HG03432 (cell line): ENCODE results near the gene CASS4.
"Not testable (repeated sequence)": the region's sequence is repeated elsewhere in the genome, so short reads cannot be mapped to it uniquely, and the experiment has no call there.

Experiments used
- ATAC-seq: cut with Tn5 transposase; IDR thresholded peaks from one replicate; pipeline ENCODE4 v1.9.1; 2021; ENCODE audit warnings: mild to moderate bottlenecking, moderate library complexity; ENCODE audit not compliant: unreplicated experiment

The CASS4 gene

DNA sequence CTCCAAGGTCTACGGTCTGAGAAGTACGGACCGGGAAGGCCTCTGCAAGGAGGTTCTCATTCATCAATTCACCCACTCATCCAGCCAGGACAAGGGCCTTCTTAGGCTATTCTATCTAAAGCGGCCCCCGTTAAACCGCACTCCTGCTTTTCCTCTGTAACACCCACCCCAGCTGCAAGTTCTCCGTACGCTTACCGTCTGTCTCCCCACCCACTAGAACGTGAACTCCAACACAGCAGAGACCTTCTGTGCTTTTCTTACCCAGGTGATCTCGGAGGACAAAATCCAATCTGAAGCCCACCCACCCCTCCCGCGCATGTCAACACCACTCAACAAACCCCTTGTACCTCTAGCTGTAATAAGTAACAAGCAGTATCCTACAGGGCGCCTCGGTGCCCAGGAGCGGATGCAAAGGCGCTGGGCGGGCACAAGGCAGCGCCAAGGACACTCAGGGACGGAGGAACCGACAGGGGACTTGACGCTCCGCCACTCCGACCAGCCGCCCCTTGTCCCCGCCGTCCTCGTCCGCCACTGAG is 20.4 kb upstream of the CASS4 start:
- peak; percentile 46 for ATAC-seq

DNA sequence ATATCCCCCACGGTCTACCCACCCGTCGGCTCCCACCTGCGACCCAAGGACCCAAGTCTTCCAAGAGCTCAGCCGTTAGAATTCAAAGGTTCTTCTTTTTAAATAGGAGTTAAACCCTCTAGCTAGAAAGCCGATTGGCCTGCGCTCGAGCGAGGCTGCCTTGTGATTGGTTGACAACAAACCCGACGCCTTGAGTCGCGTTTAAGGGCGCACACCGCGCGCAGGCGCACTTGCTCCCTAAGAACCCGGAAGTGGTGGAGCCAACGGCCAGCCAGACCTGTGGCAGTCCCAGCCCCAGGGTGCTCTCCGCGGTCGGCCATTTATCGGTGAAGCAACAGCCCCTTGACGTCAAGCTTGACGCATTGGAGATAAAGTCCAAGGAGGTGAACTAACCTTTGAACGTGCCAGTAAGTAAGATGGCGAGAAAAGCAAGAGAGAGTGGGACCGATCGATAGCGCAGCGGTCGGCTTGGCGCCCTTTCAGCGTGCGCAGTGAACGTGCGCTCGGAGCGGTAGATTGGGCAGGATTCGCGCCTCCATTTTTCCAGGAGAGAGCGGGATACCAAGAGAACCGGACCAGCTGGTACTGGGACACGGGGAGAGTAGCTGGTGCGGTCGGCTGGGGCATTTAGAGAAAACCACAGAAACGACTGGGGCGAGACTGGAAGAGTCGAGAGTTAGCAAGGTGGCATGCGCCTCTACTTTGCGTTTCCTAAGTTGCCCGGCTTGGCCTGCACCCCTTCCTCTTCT is 19.8 kb upstream of the CASS4 start, which contains the start of the genes AURKA and CSTF1:
TSS of gene AURKA (minus strand) at position 84 of the 749 bp plus-strand sequence. CDS start 4,018 bp downstream, outside the sequence.
TSS of gene CSTF1 (plus strand) at position 514 of the 749 bp plus-strand sequence. CDS start 2,908 bp downstream, outside the sequence.
- peak; percentile 91 for ATAC-seq

DNA sequence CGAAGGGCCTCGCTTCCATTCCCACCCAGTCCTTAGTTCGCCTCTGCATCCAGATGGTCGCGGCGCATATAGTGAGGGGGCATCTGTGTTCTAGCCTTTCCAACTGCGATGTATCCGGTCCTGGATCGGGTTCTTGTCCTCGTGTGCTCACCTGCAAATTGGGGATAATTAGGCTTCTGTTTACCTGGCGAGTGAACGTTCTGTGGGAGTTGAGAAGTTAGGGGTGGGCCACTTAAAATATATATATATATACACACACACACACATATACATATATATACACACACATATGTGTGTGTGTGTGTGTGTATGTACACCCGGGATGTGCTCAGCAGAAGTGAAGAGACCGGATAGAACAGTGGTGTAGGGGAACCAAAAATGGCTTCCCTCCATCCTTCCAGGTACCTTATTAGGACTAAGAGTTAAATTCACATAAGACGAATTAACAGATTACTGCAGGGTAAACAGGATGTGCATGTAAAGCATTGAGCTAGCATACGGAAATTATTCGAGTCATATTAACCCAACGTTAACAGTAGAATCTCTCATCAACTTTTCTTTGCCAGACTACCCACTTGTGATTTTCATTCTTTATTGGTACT is 19.1 kb upstream of the CASS4 start:
- ATAC-seq = no peak

DNA sequence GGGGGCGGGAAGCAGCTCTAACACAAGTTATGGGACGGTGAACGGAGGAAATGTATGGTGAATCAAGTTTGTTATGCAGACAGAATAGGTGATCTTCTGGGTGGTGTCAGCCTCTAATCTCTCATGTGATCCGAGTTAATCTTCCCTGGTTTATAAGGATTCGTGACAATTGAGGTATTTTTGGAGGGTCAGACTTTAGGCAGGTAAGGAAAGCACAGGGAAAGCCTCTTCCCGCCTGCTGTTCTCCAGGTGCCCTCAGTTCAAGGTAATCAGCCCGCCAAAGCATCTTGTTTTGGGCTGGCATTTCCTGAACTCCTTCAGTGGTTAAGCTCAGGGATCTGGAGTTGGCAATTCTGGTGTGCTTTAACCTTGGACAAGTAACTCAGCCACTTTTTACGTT is 18.4 kb upstream of the CASS4 start:
- ATAC-seq = no peak

DNA sequence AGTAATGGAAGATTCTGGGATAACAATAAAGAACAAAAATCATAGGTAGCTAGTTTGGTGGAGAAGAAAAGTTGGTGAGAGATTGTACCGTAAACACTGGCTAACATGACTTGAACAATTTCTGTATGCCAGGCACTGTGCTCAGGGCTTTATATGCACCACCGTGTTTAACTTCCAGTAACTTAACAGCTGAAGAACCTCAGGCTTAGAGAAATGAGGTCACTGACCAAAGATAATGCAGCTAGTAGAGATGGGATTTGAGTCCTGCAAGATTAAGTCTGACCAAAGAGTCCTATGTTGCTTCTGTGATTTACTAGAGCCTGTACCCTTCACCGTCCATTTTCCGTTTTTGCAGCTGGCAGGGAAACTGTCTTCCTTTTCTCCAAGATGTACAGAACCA is 16.9 kb upstream of the CASS4 start:
- no peak for ATAC-seq

DNA sequence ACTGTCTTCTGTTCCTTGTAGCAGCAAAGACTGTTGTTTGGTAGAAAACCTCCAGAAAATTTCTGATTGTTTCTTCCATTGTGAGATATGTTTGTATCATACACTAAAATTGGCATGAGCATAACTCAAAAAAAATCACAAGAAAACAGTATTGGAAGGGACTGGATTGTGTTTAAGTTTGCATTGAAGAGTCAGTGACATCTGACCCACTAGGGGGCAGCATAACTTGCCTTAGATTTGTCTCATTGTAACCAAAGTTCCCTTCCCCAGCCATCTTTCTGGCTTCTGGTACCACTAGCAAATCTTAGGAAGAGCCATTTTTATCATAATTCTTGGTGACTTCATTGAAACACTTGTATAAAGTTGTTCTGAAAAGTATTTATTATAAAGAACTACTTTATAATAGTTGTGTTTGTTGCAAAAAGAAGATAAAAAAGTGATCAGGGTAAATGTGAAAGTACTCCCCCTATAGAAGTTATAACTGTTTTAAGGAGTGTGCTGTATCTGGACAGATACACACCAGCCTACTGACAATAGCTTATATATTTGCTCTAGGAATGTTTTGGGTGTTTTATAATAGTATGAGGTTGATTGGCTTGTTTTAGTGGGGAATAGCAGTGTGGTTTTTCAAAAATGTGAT is 11.9 kb upstream of the CASS4 start:
- ATAC-seq = peak; percentile 69

DNA sequence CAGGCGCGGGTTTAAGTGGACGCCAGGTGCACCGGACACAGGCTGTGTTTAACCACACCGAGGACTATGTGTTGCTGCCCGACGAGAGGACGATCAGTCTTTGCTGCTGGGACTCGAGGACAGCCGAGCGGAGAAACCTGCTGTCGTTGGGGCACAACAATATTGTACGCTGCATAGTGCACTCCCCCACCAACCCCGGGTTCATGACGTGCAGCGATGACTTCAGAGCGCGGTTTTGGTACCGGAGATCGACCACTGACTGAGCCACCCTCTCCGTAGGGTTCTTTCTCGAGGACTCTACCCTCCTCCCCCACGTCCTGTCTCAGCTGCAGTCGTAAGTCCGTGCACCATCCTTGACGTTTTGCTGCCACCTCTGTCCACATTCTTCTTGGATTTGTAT is 8.6 kb upstream of the CASS4 start:
- ATAC-seq = no peak

DNA sequence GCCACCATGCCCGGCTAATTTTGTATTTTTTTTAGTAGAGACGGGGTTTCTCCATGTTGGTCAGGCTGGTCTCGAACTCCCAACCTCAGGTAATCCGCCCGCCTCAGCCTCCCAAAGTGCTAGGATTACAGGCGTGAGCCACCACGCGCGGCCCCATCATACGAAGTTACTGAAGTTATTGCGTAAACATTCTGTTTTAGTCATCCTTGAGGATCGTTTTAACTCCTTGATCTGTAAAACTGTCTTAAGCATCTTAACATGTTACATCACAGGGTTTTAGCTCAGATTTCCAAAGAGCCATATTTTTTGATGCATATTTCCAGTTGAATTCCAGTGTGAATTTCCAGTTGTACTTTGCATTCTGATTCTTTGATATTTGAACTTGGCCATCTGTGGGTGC is 6.7 kb upstream of the CASS4 start:
- not testable (repeated sequence) for ATAC-seq

DNA sequence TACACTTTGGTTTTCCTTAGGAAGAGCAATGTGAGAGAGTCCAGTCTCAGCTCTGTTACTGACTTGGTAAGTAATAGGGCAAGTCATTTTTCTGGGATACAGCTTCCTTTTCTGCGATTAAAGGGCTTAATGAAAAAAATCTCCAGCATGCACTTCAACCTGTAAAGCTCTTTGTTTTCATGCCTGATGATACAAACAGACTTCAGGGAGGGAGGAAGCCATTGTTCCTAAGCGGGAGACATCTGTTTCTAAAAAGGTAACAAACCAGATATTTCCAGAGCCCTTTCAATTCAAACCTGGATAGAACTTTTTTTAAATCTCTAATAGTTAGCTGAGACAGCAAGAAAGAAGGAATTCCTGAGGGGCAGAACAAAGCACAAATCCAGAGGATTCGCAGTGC is 5.2 kb upstream of the CASS4 start:
- no peak for ATAC-seq

DNA sequence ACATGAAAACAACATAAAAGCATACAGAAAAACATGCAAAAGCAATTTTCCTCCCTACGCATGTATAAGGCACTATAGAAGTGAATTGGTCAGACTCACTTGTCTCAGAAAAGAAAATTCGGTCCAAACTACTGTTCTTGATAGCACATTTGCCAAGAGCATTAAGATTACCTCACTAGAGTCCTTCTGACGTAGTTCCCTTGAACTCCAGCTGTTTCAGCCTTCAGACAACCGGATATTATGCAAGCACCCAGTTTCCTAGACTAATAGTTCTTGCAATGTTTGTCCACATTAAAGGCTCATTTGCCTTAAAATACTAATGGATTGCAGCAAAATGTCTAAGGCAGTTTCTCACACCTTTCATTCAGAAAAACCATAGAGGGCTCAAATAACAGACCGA is 2.5 kb upstream of the CASS4 start:
- no peak for ATAC-seq

DNA sequence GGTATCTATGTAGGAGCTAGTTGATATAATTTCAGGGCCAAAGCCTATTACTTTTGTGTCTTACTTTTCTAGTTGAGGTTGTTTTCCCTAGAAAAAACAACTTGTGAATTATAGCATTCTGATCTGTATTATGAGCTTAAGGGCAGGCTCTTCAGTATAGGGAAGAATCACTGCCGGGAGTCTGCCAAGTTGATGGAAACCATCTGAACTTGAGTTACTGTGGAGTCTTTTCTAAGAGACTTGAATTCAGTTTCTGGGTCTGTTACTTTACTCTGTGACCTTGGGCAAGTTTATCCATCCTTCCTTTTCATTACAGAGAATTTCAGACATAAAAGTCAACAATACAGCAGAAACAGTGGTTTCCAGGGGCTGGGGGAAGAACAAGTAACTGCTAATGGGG is 2.1 kb upstream of the CASS4 start:
- no peak for ATAC-seq

DNA sequence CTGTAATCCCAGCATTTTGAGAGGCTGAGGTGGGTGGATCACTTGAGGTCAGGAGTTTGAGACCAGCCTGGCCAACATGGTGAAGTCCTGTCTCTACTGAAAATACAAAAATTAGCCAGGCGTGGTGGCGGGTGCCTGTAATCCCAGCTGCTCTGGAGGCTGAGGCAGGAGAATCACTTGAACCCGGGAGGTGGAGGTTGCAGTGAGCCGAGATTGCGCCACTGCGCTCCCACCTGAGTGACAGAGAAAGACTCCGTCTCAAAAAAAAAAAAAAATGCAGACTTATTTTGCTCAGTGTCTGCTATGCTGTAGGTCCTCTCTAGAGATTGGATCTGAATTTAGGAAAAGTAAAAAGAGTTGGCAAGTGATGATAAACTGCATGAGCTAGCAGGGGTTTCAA is 773 bp upstream of the CASS4 start:
- ATAC-seq = not testable (repeated sequence)

DNA sequence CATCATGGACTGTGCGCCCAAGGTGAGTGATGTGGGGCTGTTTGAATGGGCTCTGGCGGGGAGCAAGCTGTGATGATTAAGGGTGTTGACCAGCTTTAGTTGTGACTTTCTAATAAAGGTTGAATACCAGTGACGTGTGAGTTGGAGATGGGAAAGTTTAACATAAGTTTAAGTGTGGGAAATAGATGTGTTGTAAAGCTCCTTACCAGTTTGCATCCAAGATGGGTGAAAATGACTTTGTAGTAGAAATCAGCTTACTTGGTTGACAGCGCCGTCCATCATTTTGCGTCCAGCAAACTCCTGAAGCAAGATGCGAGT is 372 bp downstream of the CASS4 start:
- no peak for ATAC-seq

DNA sequence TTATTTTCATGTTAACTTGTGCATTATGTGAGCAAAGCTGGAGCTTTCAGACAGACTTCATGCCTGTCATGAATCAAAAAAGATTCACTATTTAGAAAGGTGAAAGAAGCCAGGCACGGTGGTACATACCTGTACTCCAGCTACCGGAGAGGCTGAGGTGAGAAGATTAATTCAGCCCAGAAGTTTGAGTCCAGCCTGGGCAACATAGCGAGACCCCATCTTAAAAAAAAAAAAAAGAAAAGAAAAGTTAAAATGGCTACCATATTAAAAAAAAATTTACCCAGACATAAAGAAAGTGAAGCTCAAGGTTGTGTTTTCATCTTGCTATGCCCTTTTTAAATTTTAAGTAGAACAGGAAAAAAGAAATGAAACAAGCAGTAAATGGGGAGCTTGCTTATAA is 889 bp downstream of the CASS4 start:
- no peak for ATAC-seq

DNA sequence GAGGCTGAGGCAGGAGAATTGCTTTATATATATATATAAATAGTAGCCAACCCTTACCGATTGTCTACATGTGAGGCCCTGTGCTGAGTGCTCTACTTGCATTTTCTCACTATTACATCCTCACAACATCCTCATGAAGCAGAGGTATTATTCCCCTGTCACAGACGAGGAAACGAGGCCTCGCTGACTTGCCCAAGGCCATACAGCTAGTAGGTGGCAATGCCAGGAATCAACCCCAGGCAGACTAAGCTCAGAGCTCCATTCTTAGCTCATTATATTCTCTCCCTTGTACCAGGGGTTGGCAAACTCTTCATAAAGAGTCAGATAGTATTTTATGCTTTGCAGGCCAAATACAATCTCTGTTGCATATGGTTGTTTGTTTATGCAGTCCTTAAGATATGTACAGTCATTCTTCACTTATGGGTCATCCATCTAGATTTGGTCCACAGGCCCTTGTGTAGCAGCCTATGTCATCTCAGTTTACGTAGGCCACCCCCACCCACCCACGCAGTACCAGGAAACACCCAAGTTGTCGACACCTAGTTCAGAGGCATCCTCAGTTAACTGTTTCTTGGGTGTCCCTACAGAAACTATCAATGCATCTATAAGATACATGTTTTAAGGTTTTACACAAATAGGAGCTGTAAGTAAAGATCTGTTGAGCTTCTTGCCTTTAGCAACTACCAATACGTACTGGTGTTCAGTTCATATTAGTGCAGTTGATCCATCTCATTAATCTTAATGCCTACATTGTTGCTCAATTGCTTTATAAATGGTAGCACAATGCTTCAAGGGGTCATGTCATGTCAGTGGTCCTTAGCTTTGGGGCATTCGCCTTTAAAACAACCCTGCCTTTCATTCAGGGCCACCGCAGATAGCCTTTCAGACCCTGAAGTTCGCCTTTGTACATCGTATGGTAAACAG is 3.0 kb downstream of the CASS4 start:
- no peak for ATAC-seq

DNA sequence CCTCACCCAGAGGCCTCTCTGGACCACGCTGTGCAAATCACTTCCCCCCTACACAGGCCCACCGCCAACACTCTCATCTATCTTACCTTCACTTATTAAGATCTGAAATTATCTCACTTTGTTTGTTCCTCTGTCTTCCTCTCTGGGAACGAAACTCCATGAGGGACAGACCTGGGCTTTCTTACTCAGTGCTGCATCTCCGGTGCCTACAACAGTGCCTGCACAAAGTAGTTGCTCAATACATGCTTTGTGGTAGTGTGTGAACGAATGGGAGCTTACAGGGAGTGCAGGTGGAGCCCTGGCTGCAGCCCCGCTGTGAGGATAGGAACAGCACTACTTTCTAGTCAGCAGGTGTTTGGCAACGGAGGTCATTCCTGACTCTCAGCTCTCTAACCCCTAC is 5.3 kb downstream of the CASS4 start:
- ATAC-seq = no peak

DNA sequence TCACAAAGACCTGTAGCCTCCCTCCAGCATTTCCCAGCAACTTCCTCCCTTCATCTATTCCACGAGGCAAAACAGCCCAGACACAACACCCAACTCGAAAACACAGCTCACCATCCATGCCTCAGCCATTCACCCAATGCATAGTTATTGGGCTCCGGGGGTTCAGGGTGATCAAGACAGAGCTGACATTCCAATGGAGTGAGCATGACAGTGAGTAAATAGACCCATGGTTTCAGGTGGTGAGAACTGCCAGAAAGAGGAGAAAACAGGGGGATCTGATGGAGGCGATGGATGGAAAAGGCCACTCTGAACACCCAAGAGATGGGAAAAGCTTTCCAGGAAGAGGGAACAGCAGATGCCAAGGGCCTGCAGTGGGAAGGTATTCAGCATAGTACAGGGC is 5.9 kb downstream of the CASS4 start:
- no peak for ATAC-seq

DNA sequence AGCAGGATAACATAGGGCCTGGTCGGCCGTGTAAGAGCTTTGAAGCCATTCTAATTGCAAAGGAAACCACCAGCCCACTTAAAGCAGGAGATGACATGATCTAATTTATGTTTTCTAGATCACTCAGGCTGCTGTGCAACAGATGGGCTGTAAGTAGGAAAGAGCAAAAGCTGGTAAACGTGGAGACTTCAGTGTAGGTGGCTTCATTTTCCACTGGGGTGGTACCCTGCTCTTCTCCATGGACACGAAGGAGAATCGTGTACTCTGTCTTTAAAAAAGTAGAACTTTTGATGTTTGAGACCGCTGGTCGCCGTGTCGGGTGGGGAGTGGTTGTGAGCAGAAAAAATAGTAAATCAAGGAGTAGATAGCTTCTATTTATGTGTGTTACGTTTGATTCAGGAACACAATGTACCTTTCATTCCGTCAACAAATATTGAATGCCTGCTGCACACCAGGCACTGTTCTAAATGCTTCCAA is 6.4 kb downstream of the CASS4 start:
- ATAC-seq = no peak

DNA sequence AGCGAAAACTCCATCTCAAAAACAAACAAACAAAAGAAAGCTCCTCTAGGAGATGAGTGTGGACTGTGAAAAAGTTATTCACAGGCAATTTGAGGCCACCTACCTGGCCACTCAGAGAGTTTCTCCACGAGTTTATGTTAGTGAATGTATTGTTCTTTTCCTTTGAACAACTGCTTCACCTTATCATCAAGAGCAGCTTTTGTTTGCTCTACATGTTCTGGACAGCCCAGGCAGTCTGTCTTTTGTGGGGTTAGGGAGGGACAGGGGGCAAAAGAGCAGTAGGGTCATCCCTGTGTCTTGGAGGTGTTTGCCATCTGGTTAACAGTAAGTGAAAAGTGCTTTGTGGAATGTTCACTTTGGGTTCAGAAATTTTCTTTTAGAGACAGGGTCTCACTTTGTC is 8.0 kb downstream of the CASS4 start:
- no peak for ATAC-seq

DNA sequence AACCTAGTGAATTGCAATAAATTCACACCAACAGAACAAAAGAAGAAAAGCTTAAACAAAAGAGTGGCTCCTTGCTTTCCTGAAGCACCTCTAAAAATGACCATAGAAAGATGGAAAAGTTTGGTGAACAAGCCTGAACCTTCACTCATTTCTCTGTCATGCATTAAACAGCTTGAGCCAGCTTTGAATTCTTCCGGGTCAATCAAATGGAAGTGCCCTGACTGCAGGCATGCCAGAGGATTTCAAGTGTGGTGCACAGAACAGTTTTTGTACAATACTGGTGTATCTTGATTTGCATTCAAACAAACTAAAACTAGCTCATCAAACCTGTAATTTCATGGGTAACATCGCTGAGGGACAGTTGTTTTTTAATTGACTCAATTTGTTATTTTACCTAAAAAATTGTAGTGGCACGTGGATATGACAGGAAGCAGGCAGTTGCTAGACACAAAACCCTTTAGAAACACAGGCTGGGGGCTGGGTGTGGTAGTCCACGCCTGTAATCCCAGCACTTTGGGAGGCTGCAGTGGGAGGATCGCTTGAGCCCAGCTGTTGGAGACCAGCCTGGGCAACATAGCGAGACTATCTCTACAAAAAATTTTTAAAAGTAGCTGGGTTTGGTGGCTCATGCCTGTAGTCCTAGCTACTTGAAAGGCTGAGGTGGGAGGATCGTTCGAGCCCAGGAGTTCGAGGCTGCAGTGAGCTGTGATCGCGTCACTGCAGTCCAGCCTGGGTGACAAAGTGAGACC is 9.1 kb downstream of the CASS4 start:
- no peak for ATAC-seq
